ENCODE data around the gene PPP2R1B.

PPP2R1B gene

DNA sequence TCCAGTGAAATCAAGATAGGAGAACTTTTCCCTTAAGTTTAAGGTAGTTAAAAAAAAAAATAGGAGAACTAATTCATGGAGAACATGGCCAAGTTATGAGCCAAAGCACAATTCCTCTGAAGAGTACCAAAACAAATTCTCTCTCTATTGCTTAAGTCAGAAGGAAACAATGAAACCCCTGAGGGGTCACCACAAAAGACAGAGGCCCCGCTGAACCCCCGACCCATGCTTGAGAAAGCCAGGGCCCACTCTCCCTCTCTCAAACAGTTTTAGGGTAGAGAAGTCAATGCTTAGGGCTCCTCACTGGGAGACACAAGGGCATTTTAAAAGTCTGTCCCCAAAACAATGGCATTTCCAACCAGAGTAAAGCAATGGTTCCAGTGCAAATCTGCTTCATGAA, 26.9 kb downstream of the PPP2R1B start:
- Histone ChIP-seq H3K27me3 (ENCODE audit: control insufficient read depth, low read length) (no peaks in the 10 kb centered on the region), H3K9me3 (ENCODE audit: control insufficient read depth, insufficient read depth, low read length) (no peaks in the 10 kb centered on the region), H3K27ac (ENCODE audit: low read depth, low read length) (no peak overlapping the region), H3K36me3 (ENCODE audit: control insufficient read depth, low read length) (peaks cover 52% of the 10 kb centered on the region), H3K4me3 (ENCODE audit: low read length) (no peak overlapping the region), H3K9me2 (replicated peaks; ENCODE audit: control insufficient read depth, low read length) (no peaks in the 10 kb centered on the region), H4K20me1 (ENCODE audit: control insufficient read depth, insufficient read depth, low read depth, low read length) (no peaks in the 10 kb centered on the region), H3K4me2 (ENCODE audit: low read length) (no peak overlapping the region), H3K79me2 (ENCODE audit: control insufficient read depth, low read length) (no peaks in the 10 kb centered on the region), H3K4me1 (ENCODE audit: control insufficient read depth, low read length) (no peaks in the 10 kb centered on the region), H3F3A (ENCODE audit: control insufficient read depth, insufficient read depth) (no peaks in the 10 kb centered on the region)
- TF ChIP-seq, protein P1, sequence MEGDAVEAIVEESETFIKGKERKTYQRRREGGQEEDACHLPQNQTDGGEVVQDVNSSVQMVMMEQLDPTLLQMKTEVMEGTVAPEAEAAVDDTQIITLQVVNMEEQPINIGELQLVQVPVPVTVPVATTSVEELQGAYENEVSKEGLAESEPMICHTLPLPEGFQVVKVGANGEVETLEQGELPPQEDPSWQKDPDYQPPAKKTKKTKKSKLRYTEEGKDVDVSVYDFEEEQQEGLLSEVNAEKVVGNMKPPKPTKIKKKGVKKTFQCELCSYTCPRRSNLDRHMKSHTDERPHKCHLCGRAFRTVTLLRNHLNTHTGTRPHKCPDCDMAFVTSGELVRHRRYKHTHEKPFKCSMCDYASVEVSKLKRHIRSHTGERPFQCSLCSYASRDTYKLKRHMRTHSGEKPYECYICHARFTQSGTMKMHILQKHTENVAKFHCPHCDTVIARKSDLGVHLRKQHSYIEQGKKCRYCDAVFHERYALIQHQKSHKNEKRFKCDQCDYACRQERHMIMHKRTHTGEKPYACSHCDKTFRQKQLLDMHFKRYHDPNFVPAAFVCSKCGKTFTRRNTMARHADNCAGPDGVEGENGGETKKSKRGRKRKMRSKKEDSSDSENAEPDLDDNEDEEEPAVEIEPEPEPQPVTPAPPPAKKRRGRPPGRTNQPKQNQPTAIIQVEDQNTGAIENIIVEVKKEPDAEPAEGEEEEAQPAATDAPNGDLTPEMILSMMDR (IDR thresholded peaks at IDR 0.05; ENCODE audit: low read depth, low read length, poor library complexity, severe bottlenecking): no peak
- no peak for TF ChIP-seq EZH2phosphoT487 (IDR thresholded peaks at IDR 0.05; ENCODE audit: borderline replicate concordance, low read length)

DNA sequence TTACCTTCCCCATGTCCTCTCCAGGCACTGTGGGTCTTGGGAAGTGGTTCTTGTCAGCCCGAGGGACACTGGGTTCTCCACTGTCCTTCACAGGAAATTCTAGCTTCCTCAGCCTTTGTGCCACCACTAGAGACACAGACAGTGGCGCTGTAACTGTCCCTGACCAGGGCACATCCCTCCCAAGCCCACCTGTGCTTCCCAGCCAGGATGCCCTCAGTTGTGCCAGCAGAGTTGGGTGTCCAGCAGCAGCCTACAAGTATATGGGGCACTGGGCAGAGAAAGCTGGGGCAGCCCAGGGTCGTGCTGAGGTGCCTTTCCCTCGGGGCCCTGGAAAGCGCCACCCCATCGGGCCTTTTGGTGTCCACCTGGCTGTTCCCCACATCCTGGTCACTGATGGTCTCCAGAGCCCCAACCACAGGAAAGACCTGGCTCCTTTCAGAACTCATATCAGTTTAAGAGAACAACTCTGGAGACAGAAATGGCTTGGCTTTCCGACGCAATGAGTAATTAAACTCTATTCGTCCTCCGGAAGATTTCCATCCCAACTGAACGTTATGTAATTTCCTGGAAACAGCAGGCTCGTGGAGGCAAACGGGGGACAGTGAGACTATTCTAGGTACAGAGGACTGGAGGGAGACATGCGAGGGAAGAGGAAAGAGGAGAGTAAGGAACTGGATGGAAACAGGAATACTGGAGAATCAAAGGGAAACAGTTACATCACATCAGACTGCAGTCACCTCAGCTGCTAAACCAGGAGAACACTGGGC, 28.6 kb downstream of the PPP2R1B start:
- no peak overlapping the region for H3K4me2 ChIP-seq (ENCODE audit: low read length)
- no peak overlapping the region for H3K4me3 ChIP-seq (ENCODE audit: low read length)
- H4K20me1 ChIP-seq (ENCODE audit: control insufficient read depth, insufficient read depth, low read depth, low read length): no peaks in the 10 kb centered on the region
- no peaks in the 10 kb centered on the region for H3K4me1 ChIP-seq (ENCODE audit: control insufficient read depth, low read length)
- no peaks in the 10 kb centered on the region for H3K79me2 ChIP-seq (ENCODE audit: control insufficient read depth, low read length)
- H3K9me3 ChIP-seq (ENCODE audit: control insufficient read depth, insufficient read depth, low read length): no peaks in the 10 kb centered on the region
- TF ChIP-seq EZH2phosphoT487 (IDR thresholded peaks at IDR 0.05; ENCODE audit: borderline replicate concordance, low read length): no peak
- H3F3A ChIP-seq (ENCODE audit: control insufficient read depth, insufficient read depth): no peaks in the 10 kb centered on the region
- no peaks in the 10 kb centered on the region for H3K9me2 ChIP-seq (replicated peaks; ENCODE audit: control insufficient read depth, low read length)
- no peaks in the 10 kb centered on the region for H3K27me3 ChIP-seq (ENCODE audit: control insufficient read depth, low read length)
- H3K36me3 ChIP-seq (ENCODE audit: control insufficient read depth, low read length): peaks cover 36% of the 10 kb centered on the region
- H3K27ac ChIP-seq (ENCODE audit: low read depth, low read length): no peak overlapping the region

DNA sequence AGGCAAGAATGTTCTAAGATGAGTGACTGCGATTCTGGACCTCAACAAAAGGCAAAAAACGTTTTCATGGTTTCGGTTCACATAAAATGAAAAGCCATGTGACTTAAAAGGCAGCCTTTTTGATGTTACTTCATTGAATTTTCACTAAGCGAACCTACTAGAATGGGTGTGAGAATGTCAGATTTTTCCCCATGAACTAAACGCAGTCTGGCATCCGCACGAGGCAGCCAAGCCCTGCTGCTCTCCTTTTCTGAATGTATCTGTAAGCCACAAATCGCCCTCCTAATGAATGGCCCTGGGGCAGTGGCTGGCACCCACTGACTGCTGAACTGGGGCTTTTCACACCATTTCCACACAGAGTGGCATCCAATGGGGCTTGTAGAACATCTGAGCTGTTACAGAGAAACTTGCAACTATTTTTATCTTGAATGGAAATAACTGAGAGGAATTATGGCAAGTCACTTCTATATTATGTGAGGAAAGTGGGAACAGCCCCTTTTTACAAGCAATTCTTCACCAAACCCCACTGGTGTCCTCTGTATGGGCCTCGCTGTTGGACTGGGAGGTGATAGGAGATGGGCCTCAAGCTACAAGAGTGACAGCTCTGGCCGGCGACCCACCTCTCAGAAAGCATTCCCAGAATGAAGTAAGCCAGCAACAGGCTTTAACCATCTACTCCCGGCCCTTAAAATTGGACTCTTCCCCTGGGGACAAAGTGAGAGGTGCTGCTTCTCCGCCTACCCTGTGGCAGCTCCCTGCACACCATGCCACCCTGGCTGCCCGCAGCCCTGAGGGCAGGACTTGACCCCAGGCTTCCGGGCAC, 29.4 kb downstream of the PPP2R1B start:
- TF ChIP-seq, protein P1 (IDR thresholded peaks at IDR 0.05; ENCODE audit: low read depth, low read length, poor library complexity, severe bottlenecking): no peak
- no peak for TF ChIP-seq EZH2phosphoT487 (IDR thresholded peaks at IDR 0.05; ENCODE audit: borderline replicate concordance, low read length)
- Histone ChIP-seq H3K4me1 (ENCODE audit: control insufficient read depth, low read length) (no peaks in the 10 kb centered on the region), H3K4me2 (ENCODE audit: low read length) (no peak overlapping the region), H3K27me3 (ENCODE audit: control insufficient read depth, low read length) (no peaks in the 10 kb centered on the region), H3K9me2 (replicated peaks; ENCODE audit: control insufficient read depth, low read length) (no peaks in the 10 kb centered on the region), H3F3A (ENCODE audit: control insufficient read depth, insufficient read depth) (no peaks in the 10 kb centered on the region), H4K20me1 (ENCODE audit: control insufficient read depth, insufficient read depth, low read depth, low read length) (no peaks in the 10 kb centered on the region), H3K4me3 (ENCODE audit: low read length) (no peak overlapping the region), H3K36me3 (ENCODE audit: control insufficient read depth, low read length) (peaks cover 29% of the 10 kb centered on the region), H3K27ac (ENCODE audit: low read depth, low read length) (no peak overlapping the region), H3K79me2 (ENCODE audit: control insufficient read depth, low read length) (no peaks in the 10 kb centered on the region), H3K9me3 (ENCODE audit: control insufficient read depth, insufficient read depth, low read length) (no peaks in the 10 kb centered on the region)

DNA sequence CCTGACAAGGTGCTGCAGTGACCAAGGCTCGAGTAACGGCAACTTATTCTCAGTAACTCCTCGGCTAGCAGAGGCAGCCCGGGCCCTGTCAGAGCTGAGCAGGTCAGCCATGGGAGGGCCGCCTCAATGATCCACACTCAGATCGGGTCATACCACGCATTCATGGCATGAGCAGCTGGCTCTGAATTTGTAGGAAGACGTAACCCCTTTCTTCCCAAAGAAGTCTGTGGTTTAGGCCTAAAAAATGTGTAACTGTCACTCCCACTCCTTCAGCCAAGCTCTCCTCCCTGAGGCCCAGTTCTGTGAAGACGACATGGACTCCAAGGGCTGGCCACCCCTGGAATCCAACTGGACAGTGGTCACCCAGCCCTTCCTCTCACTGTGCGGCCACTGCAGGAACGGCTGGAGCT, 30.0 kb downstream of the PPP2R1B start:
- H3K36me3 ChIP-seq (ENCODE audit: control insufficient read depth, low read length): peaks cover 23% of the 10 kb centered on the region
- H3K79me2 ChIP-seq (ENCODE audit: control insufficient read depth, low read length): no peaks in the 10 kb centered on the region
- H3K4me3 ChIP-seq (ENCODE audit: low read length): no peak overlapping the region
- H3K9me2 ChIP-seq (replicated peaks; ENCODE audit: control insufficient read depth, low read length): no peaks in the 10 kb centered on the region
- H4K20me1 ChIP-seq (ENCODE audit: control insufficient read depth, insufficient read depth, low read depth, low read length): no peaks in the 10 kb centered on the region
- H3K4me2 ChIP-seq (ENCODE audit: low read length): no peak overlapping the region
- no peak overlapping the region for H3K27ac ChIP-seq (ENCODE audit: low read depth, low read length)
- TF ChIP-seq, protein P1 (IDR thresholded peaks at IDR 0.05; ENCODE audit: low read depth, low read length, poor library complexity, severe bottlenecking): no peak
- TF ChIP-seq EZH2phosphoT487 (IDR thresholded peaks at IDR 0.05; ENCODE audit: borderline replicate concordance, low read length): no peak
- H3K27me3 ChIP-seq (ENCODE audit: control insufficient read depth, low read length): no peaks in the 10 kb centered on the region
- H3K9me3 ChIP-seq (ENCODE audit: control insufficient read depth, insufficient read depth, low read length): no peaks in the 10 kb centered on the region
- H3K4me1 ChIP-seq (ENCODE audit: control insufficient read depth, low read length): no peaks in the 10 kb centered on the region
- H3F3A ChIP-seq (ENCODE audit: control insufficient read depth, insufficient read depth): no peaks in the 10 kb centered on the region
